NT2/D1 (cell line): ENCODE measurements around the gene CROCC.

Experiments used
- YY1 ChIP-seq: IDR thresholded peaks from 2 replicates; pipeline ENCODE4 v1.6.1; 2011; ENCODE audit not compliant: insufficient read length, insufficient read depth
- ZNF274 ChIP-seq: IDR thresholded peaks from 2 replicates; pipeline ENCODE4 v1.6.1; 2011; ENCODE audit warnings: mild to moderate bottlenecking, low read depth, low read length

DNA sequence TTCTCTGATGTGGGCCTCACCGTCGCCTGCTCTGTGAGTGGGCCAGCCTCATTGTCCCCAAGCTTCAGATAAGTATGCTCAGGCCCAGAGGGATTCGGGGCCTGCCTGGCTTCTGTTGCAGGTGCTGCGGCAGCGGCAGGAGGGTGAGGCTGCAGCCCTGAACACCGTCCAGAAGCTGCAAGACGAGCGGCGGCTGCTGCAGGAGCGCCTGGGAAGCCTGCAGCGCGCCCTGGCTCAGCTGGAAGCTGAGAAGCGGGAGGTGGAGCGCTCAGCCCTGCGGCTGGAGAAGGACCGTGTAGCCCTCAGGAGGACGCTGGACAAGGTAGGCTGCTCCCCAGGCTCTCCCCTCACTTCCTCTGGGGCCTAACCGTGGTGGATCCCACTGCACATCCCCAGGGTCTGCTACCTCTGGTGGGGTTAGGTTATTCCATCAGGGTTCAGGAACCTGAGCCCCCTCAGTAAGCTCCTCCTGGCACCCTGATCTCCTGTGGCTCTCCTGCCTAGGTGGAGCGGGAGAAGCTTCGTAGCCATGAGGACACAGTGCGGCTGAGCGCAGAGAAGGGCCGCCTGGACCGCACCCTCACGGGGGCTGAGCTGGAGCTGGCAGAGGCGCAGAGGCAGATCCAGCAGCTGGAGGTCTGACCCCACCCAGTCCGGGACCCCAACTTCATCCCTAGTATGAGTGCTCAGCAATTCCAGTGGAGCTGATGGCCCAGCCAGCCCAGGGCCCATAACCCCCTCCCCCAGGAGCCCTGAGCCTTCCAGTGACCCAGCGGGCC is 48.6 kb downstream of the CROCC start:
- TF ChIP-seq YY1 (no peak), ZNF274 (no peak)
